Measurements from ENCODE around the gene TRIO. TPM values are rescaled to one million over a fixed set of nuclear protein-coding genes. Genes with fewer than 3 reads are reported as not detected.
A peak's percentile ranks its signal among the peaks of the same experiment; 100 is the strongest.

TRIO gene
- total and polyA plus RNA-seq, 2 experiments from 2014 or later = 18.5 to 78.2 TPM

DNA sequence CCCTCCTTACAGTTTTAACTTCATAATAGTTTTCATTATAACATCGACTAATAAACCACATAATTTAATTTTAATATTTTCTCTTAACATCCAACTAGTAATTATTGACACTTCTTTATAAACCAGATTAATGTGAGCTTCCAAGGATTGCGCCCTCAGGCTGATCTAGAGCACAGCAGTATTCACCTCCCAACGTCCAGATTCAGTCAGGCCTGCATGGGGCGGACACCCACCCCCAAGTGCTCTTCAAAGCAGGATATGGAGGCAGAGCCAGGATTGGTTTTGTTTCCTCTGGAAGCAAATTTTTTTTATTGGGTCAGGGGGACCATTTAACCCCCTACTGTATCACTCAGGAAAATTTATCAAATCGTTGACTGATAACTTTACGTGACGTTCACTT, 215.4 kb downstream of the TRIO start:
- Histone ChIP-seq H2AFZ (no peak overlapping the region), H3K9me3 (ENCODE audit: low read depth) (no peaks in the 10 kb centered on the region), H3K9me2 (replicated peaks; ENCODE audit: insufficient read depth) (no peaks in the 10 kb centered on the region), H3K27ac (no peak overlapping the region), H3K36me3 (replicated peaks; ENCODE audit: insufficient read depth, low read depth) (no peaks in the 10 kb centered on the region), H3K4me3 (no peak overlapping the region), H3K4me2 (no peak overlapping the region), H4K20me1 (ENCODE audit: insufficient read depth, poor library complexity, severe bottlenecking) (no peaks in the 10 kb centered on the region), H3K27me3 (no peaks in the 10 kb centered on the region), H3K4me1 (ENCODE audit: insufficient read depth) (no peaks in the 10 kb centered on the region), H3K79me2 (no peaks in the 10 kb centered on the region)
- TF ChIP-seq EZH2phosphoT487 (IDR thresholded peaks at IDR 0.05; ENCODE audit: low read depth, severe bottlenecking, unreplicated experiment) = no peak
- TF ChIP-seq EZH2 (IDR thresholded peaks at IDR 0.05; ENCODE audit: borderline replicate concordance) = no peak
- TF ChIP-seq, protein P1, sequence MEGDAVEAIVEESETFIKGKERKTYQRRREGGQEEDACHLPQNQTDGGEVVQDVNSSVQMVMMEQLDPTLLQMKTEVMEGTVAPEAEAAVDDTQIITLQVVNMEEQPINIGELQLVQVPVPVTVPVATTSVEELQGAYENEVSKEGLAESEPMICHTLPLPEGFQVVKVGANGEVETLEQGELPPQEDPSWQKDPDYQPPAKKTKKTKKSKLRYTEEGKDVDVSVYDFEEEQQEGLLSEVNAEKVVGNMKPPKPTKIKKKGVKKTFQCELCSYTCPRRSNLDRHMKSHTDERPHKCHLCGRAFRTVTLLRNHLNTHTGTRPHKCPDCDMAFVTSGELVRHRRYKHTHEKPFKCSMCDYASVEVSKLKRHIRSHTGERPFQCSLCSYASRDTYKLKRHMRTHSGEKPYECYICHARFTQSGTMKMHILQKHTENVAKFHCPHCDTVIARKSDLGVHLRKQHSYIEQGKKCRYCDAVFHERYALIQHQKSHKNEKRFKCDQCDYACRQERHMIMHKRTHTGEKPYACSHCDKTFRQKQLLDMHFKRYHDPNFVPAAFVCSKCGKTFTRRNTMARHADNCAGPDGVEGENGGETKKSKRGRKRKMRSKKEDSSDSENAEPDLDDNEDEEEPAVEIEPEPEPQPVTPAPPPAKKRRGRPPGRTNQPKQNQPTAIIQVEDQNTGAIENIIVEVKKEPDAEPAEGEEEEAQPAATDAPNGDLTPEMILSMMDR (IDR thresholded peaks at IDR 0.05; ENCODE audit: poor library complexity) = no peak
- no peak for DNase-seq (ENCODE audit: low spot score)
- WGBS (ENCODE audit: low lambda C conversion rate, missing lambda C conversion rate) = 89% methylated on average over 7 of the region's 7 CpGs

DNA sequence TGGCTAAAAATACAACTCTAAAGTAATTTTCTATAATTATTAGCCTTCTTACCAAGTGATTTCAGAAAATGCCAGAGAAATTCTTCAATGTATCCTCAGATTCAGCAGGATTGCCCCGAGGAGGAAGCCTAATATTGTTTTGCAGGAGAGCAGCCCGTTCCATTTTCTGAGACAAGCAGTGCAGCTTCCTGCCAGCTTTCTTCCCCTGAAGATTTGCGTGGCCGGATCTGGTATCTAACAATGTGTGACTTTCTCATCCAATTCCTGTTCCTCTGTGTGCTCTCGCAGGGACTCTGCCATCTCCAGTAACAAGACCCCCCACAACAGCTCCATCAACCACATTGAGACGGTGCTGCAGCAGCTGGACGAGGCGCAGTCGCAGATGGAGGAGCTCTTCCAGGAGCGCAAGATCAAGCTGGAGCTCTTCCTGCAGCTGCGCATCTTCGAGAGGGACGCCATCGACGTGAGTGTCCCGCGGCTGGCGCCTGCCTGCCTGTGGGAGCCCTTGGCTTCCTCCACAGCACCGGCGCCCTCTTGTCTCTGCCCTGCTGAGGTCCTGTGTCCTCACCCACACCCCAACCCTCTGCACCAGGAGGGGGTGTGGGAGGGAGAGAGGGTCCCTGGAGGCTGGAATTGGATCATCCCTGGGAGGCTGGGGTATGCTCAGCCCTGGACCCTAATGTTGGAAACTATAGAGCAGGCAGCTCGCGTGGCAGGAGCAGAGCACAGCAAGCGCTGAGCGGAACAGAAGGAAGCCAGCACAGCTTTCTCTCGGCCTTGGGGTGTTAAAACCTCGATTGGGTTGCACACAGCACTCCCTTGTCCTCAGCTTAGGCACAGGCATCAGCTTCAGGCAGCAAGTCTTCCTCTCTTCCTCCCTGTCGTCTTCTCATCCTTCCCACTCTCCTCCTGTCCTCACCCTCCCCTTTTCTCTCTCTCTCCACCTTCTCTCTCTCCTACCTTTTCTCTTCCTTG, 216.2 kb downstream of the TRIO start:
- Histone ChIP-seq H4K20me1 (ENCODE audit: insufficient read depth, poor library complexity, severe bottlenecking) (no peaks in the 10 kb centered on the region), H3K27me3 (no peaks in the 10 kb centered on the region), H3K9me2 (replicated peaks; ENCODE audit: insufficient read depth) (no peaks in the 10 kb centered on the region), H3K36me3 (replicated peaks; ENCODE audit: insufficient read depth, low read depth) (no peaks in the 10 kb centered on the region), H2AFZ (no peak overlapping the region), H3K79me2 (no peaks in the 10 kb centered on the region), H3K27ac (no peak overlapping the region), H3K4me3 (no peak overlapping the region), H3K4me2 (no peak overlapping the region), H3K4me1 (ENCODE audit: insufficient read depth) (no peaks in the 10 kb centered on the region), H3K9me3 (ENCODE audit: low read depth) (no peaks in the 10 kb centered on the region)
- no peak for TF ChIP-seq EZH2 (IDR thresholded peaks at IDR 0.05; ENCODE audit: borderline replicate concordance)
- 96% methylated on average over 27 of the region's 27 CpGs for WGBS (ENCODE audit: low lambda C conversion rate, missing lambda C conversion rate)
- DNase-seq (ENCODE audit: low spot score) = no peak

DNA sequence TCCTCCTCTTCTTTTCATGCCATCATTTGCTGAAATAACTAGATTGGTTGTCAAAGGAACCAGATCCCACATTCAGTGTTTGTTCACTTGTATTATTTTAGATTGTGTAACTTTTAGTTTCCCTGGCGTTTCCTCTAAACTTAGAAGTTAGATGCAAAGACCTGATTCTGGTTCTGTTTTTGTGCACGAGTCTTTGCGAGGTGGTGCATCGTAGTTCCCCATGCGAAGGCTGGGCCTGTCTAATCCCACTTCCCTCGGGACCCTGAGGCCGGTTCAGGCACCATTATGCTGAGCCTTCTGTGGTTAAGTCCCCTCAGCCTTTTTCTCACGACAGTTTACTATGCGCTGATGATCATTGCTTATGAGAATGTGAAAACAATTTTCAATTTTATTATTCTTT, 219.3 kb downstream of the TRIO start:
- H4K20me1 ChIP-seq (ENCODE audit: insufficient read depth, poor library complexity, severe bottlenecking) = no peaks in the 10 kb centered on the region
- TF ChIP-seq, protein P1 (IDR thresholded peaks at IDR 0.05; ENCODE audit: poor library complexity) = no peak
- no peak for TF ChIP-seq EZH2 (IDR thresholded peaks at IDR 0.05; ENCODE audit: borderline replicate concordance)
- TF ChIP-seq EZH2phosphoT487 (IDR thresholded peaks at IDR 0.05; ENCODE audit: low read depth, severe bottlenecking, unreplicated experiment) = no peak
- no peaks in the 10 kb centered on the region for H3K9me3 ChIP-seq (ENCODE audit: low read depth)
- H3K36me3 ChIP-seq (replicated peaks; ENCODE audit: insufficient read depth, low read depth) = no peaks in the 10 kb centered on the region
- no peaks in the 10 kb centered on the region for H3K9me2 ChIP-seq (replicated peaks; ENCODE audit: insufficient read depth)
- no peak overlapping the region for H3K4me3 ChIP-seq
- 82% methylated on average over 9 of the region's 9 CpGs for WGBS (ENCODE audit: low lambda C conversion rate, missing lambda C conversion rate)
- H2AFZ ChIP-seq = no peak overlapping the region
- H3K4me1 ChIP-seq (ENCODE audit: insufficient read depth) = no peaks in the 10 kb centered on the region
- no peak overlapping the region for H3K27ac ChIP-seq
- H3K27me3 ChIP-seq = no peaks in the 10 kb centered on the region
- DNase-seq (ENCODE audit: low spot score) = no peak
- H3K79me2 ChIP-seq = no peaks in the 10 kb centered on the region
- H3K4me2 ChIP-seq = no peak overlapping the region

DNA sequence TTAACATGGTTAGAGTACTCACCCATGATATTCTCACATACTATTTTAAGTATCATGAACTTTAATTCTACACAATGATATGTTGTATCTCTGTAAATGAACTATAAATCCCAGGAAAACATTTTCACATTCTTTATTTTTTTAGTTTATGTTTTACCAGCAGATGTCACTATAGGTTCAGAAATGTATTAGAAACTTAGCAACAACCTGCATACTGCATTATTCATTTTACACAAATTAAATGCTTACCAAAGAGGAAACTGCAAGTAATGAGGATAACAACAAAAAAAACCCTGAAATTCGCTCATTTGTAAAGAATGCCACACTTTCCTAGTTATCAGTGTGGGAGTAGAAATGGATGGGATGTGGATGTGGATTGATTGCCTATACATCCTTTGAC, 221.0 kb downstream of the TRIO start:
- Histone ChIP-seq H3K27ac (no peak overlapping the region), H3K4me1 (ENCODE audit: insufficient read depth) (no peaks in the 10 kb centered on the region), H3K9me3 (ENCODE audit: low read depth) (no peaks in the 10 kb centered on the region), H3K9me2 (replicated peaks; ENCODE audit: insufficient read depth) (no peaks in the 10 kb centered on the region), H3K4me2 (no peak overlapping the region), H3K4me3 (no peak overlapping the region), H3K27me3 (no peaks in the 10 kb centered on the region), H4K20me1 (ENCODE audit: insufficient read depth, poor library complexity, severe bottlenecking) (no peaks in the 10 kb centered on the region), H3K36me3 (replicated peaks; ENCODE audit: insufficient read depth, low read depth) (no peaks in the 10 kb centered on the region), H2AFZ (no peak overlapping the region), H3K79me2 (no peaks in the 10 kb centered on the region)
- no peak for DNase-seq (ENCODE audit: low spot score)
- TF ChIP-seq EZH2 (IDR thresholded peaks at IDR 0.05; ENCODE audit: borderline replicate concordance) = no peak
- TF ChIP-seq, protein P1 (IDR thresholded peaks at IDR 0.05; ENCODE audit: poor library complexity) = peak; percentile 41
- 84% methylated on average over 1 of the region's 1 CpG for WGBS (ENCODE audit: low lambda C conversion rate, missing lambda C conversion rate)
